ENCODE data around the gene ARHGEF26.

The ARHGEF26 gene

DNA sequence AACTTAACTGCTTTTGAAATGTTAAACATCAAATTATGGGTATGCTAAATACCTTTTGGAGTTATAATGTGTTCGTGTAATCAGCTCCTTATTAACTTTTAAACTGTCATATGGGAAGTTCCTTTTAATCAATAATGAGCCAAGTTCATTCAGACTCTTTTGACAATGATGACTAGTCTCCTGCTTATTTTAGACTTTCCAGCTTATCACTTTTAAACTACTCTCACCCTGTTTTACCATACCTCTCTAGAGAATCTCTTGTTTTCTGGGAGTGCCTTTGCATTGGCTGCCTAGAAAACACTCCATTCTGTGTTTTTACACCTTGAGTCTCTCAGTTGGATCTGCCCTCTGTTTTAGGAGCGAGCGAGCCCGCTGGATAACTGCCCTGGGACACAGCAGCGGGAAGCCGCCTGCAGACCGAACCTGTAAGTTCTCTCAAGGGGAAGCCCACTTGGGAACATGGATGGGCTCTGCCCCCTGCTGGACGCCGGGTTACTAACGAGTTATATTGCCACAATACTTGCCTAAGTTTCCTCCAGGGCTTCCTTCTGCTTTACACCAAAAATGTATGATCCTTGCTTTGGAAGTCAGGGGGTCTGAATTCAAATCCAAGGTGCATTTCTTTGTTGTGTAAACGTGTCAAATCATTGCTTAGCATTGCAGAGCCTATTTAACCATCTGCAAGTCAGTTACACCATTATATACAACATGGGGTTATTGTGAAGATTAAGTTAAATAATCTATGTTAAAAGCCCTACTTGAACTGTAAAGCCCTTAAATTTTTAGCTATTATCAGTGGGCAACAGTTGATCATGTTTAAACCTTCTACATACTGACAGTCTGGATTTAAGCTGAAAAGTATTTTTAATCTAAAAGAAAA is 131.8 kb downstream of the ARHGEF26 start:
- H3K9ac ChIP-seq (ENCODE audit: low read depth, low read length) = no peak overlapping the region
- H3K27me3 ChIP-seq (ENCODE audit: insufficient read depth, low read length) = no peaks in the 10 kb centered on the region
- H3K4me3 ChIP-seq (ENCODE audit: low read length) = no peak overlapping the region
- 12% methylated on average over 11 of the region's 11 CpGs for WGBS
- H3K27ac ChIP-seq (ENCODE audit: low read depth, low read length) = no peak overlapping the region
- peaks cover 4% of the 10 kb centered on the region for H3K4me1 ChIP-seq (ENCODE audit: insufficient read depth, low read length)
- H3K36me3 ChIP-seq (ENCODE audit: insufficient read depth, low read length) = peaks cover 51% of the 10 kb centered on the region
- no peaks in the 10 kb centered on the region for H3K9me3 ChIP-seq (ENCODE audit: insufficient read depth, low read depth, low read length)

DNA sequence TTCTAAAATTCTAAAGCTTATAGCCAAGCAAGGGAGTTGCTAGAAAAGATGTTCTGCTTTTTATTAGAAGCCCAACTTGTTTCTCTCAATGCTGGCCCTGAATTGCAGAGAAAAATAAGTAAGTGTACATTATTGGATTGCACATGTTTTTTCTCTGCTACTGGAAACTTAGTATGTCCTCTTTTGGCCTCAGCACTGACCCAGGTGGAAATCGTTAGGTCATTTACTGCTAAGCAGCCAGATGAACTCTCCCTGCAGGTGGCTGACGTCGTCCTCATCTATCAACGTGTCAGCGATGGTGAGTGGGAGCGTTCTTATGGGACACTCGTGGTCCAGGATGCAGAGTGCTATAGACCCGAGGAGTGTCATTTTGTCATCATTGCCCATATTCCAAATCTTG is 133.3 kb downstream of the ARHGEF26 start:
- no peak overlapping the region for H3K27ac ChIP-seq (ENCODE audit: low read depth, low read length)
- WGBS = 92% methylated on average over 8 of the region's 8 CpGs
- no peaks in the 10 kb centered on the region for H3K27me3 ChIP-seq (ENCODE audit: insufficient read depth, low read length)
- H3K4me3 ChIP-seq (ENCODE audit: low read length) = no peak overlapping the region
- H3K36me3 ChIP-seq (ENCODE audit: insufficient read depth, low read length) = peaks cover 67% of the 10 kb centered on the region
- peaks cover 5% of the 10 kb centered on the region; the same call in 1 of the 2 replicates for H3K9me3 ChIP-seq (ENCODE audit: insufficient read depth, low read depth, low read length)
- no peaks in the 10 kb centered on the region for H3K4me1 ChIP-seq (ENCODE audit: insufficient read depth, low read length)
- no peak overlapping the region for H3K9ac ChIP-seq (ENCODE audit: low read depth, low read length)

DNA sequence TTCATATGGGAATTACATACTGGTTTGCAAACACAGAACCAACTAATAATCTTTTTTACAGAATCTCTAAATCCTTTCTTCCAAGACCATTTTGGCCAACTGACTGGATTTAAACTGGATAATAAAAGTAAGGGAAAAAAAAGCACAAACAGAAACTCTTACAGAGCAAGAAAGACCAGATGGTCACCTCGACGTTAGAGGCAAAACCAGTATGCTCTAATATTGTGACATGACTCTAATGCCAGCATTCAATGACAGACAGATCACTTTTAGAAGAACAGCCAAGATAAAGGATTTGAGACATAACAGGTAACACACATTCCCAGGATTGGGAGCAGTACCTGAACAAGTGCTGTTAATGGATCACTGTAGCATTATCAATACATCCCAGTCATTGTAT is 152.2 kb downstream of the ARHGEF26 start:
- H3K9me3 ChIP-seq (ENCODE audit: insufficient read depth, low read depth, low read length) = peaks cover 4% of the 10 kb centered on the region; the same call in 1 of the 2 replicates
- no peaks in the 10 kb centered on the region for H3K4me1 ChIP-seq (ENCODE audit: insufficient read depth, low read length)
- 92% methylated on average over 2 of the region's 2 CpGs for WGBS
- H3K27ac ChIP-seq (ENCODE audit: low read depth, low read length) = no peak overlapping the region
- peaks cover 99% of the 10 kb centered on the region for H3K36me3 ChIP-seq (ENCODE audit: insufficient read depth, low read length)
- no peak overlapping the region for H3K9ac ChIP-seq (ENCODE audit: low read depth, low read length)
- H3K4me3 ChIP-seq (ENCODE audit: low read length) = no peak overlapping the region
- H3K27me3 ChIP-seq (ENCODE audit: insufficient read depth, low read length) = no peaks in the 10 kb centered on the region

DNA sequence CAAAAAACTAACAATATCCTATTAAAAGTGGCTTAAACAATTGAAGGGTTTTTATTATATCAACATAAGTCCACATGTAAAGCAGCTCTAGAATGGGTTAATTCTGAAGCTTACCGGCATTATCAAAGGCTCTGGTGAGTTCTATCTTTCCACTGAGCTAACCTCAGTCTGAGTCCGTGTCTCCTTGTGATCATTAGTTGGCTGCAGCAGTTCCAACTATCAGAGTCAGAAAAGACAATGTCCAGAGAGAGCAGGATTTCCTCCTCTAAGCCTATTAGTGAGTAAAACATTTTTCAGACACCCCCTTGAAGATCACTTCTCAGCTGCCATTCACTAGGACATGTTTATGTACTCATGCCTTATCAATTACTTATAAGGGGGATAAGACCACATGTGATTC is 153.2 kb downstream of the ARHGEF26 start:
- H3K9ac ChIP-seq (ENCODE audit: low read depth, low read length) = no peak overlapping the region
- H3K36me3 ChIP-seq (ENCODE audit: insufficient read depth, low read length) = peaks cover 99% of the 10 kb centered on the region
- H3K4me3 ChIP-seq (ENCODE audit: low read length) = no peak overlapping the region
- WGBS = 90% methylated on average over 2 of the region's 2 CpGs
- H3K9me3 ChIP-seq (ENCODE audit: insufficient read depth, low read depth, low read length) = no peaks in the 10 kb centered on the region; the same call in 1 of the 2 replicates
- H3K4me1 ChIP-seq (ENCODE audit: insufficient read depth, low read length) = no peaks in the 10 kb centered on the region
- no peak overlapping the region for H3K27ac ChIP-seq (ENCODE audit: low read depth, low read length)
- H3K27me3 ChIP-seq (ENCODE audit: insufficient read depth, low read length) = no peaks in the 10 kb centered on the region

DNA sequence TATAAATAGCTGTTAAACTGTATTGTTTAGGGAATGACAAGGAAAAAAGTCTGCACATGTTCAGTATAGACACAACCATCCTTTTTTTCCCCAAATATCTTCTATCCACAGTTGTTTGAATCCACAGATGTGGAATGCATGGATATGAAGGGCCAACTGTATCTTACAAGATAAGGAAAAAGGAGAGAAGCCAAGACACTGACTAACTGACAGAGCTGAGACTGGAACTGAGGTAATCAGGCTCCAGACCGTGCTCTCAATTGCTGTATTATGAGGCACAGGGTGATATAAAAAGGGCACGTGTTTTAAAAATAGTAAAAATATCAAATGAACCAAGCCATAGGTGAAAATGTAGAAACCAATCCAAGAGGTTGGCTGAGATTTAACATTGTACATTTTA is 154.1 kb downstream of the ARHGEF26 start:
- no peak overlapping the region for H3K27ac ChIP-seq (ENCODE audit: low read depth, low read length)
- no peaks in the 10 kb centered on the region for H3K4me1 ChIP-seq (ENCODE audit: insufficient read depth, low read length)
- peaks cover 99% of the 10 kb centered on the region for H3K36me3 ChIP-seq (ENCODE audit: insufficient read depth, low read length)
- H3K27me3 ChIP-seq (ENCODE audit: insufficient read depth, low read length) = no peaks in the 10 kb centered on the region
- H3K9me3 ChIP-seq (ENCODE audit: insufficient read depth, low read depth, low read length) = no peaks in the 10 kb centered on the region; the same call in 1 of the 2 replicates
- no peak overlapping the region for H3K4me3 ChIP-seq (ENCODE audit: low read length)
- 98% methylated on average over 2 of the region's 2 CpGs for WGBS
- H3K9ac ChIP-seq (ENCODE audit: low read depth, low read length) = no peak overlapping the region

DNA sequence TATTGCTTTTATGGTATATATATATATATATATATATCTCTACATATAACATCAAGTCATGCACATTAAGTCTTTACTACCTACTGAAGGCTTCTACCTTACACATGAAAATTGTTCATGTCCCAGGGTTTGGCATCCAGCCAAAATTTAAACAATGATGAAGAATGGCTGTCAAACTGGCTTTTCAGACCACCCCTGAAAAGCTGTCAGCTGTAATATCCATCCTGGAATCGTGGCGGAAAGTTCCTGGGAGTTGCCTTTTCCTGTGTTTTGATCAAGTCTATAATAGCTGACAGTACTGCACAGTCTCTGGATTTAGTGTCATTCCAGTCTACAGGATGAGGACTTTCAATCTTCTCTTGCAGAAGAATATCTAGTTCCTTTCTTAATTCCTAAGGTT is 154.8 kb downstream of the ARHGEF26 start:
- Histone ChIP-seq H3K4me3 (ENCODE audit: low read length) (no peak overlapping the region), H3K9ac (ENCODE audit: low read depth, low read length) (no peak overlapping the region), H3K4me1 (ENCODE audit: insufficient read depth, low read length) (no peaks in the 10 kb centered on the region), H3K27ac (ENCODE audit: low read depth, low read length) (no peak overlapping the region), H3K27me3 (ENCODE audit: insufficient read depth, low read length) (no peaks in the 10 kb centered on the region), H3K36me3 (ENCODE audit: insufficient read depth, low read length) (peaks cover 100% of the 10 kb centered on the region), H3K9me3 (ENCODE audit: insufficient read depth, low read depth, low read length) (no peaks in the 10 kb centered on the region)
- 96% methylated on average over 2 of the region's 2 CpGs for WGBS

DNA sequence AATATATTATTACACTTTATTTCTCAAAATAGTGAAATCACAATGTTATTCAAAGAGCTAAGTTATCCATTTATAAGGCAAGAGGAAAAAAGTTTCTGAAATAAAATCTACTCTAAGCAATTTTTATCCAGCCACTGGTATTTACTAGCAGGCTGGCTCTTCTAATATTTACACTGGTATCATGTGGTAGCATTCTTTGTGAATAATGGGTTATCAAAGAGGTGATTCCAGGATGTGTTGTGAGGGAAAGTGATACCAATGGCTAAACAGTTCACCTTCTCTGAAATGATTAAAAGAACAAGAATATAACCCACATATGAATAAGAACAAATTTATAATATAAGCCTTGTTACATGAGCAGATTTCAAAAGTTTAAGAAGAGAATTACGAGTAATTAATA is 159.0 kb downstream of the ARHGEF26 start:
- Histone ChIP-seq H3K36me3 (ENCODE audit: insufficient read depth, low read length) (peaks cover 100% of the 10 kb centered on the region), H3K27me3 (ENCODE audit: insufficient read depth, low read length) (no peaks in the 10 kb centered on the region), H3K27ac (ENCODE audit: low read depth, low read length) (no peak overlapping the region), H3K9ac (ENCODE audit: low read depth, low read length) (no peak overlapping the region), H3K4me3 (ENCODE audit: low read length) (no peak overlapping the region), H3K4me1 (ENCODE audit: insufficient read depth, low read length) (no peaks in the 10 kb centered on the region), H3K9me3 (ENCODE audit: insufficient read depth, low read depth, low read length) (no peaks in the 10 kb centered on the region)
- no CpG with 5 or more reads among the region's 1 CpG for WGBS

DNA sequence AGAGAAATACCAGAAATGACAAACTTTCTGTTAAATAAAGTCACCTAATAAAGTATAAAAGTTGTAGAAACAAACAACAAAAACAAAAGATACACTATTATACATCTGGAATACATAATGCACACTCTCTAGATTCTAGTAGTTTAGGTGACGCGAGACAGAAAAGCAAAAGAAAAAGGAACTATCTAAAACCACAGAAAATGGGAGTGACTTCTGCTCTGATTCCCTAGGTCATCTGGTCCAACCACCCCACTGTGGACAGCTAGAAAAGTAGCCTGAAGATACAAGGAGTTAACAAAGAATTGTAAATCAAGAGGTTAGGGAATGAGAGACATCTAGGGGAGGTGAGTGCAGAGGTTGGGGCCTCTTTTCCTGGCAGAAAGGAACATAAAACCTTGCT is 164.0 kb downstream of the ARHGEF26 start:
- H3K4me1 ChIP-seq (ENCODE audit: insufficient read depth, low read length) = no peaks in the 10 kb centered on the region
- no peak overlapping the region for H3K27ac ChIP-seq (ENCODE audit: low read depth, low read length)
- no peaks in the 10 kb centered on the region for H3K9me3 ChIP-seq (ENCODE audit: insufficient read depth, low read depth, low read length)
- H3K27me3 ChIP-seq (ENCODE audit: insufficient read depth, low read length) = no peaks in the 10 kb centered on the region
- H3K36me3 ChIP-seq (ENCODE audit: insufficient read depth, low read length) = peaks cover 100% of the 10 kb centered on the region
- H3K9ac ChIP-seq (ENCODE audit: low read depth, low read length) = no peak overlapping the region
- 92% methylated on average over 2 of the region's 2 CpGs for WGBS
- no peak overlapping the region for H3K4me3 ChIP-seq (ENCODE audit: low read length)

DNA sequence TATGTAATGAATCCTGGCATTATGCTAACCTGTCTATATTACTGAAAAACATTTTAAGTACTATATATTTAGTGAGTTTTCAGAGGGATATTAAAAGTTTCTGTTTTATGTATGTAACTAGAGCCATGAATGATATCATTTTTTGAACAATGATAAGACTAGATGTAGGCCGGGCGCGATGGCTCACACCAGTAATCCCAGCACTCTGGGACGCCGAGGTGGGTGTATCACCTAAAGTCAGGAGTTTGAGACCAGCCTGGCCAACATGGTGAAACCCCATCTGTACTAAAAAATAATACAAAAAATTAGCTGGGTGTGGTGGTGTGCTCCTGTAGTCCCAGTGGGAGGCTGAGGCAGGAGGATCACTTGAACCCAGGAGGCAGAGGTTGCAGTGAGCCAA is 169.0 kb downstream of the ARHGEF26 start:
- Histone ChIP-seq H3K36me3 (ENCODE audit: insufficient read depth, low read length) (peaks cover 97% of the 10 kb centered on the region), H3K27ac (ENCODE audit: low read depth, low read length) (no peak overlapping the region)
- WGBS = 99% methylated on average over 5 of the region's 5 CpGs

DNA sequence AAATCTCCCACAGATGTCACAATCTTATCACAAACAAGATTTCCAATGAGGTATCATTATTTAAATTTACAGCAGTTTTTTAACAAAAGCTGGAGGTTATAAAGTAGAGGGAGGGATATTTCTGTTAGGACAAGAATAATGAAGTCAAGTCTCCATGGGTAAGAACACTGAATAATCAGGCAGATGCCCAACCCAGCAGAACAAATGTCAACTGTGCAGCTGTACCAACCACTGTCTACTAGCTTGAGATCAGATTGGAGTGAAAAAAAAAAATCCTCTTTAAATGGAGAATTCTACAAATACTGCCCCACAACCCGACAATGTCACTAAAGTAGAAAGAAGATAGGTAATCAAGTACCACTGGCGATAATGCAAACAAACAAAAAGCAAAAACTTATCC is 172.8 kb downstream of the ARHGEF26 start:
- no peak overlapping the region for H3K27ac ChIP-seq (ENCODE audit: low read depth, low read length)
- H3K4me1 ChIP-seq (ENCODE audit: insufficient read depth, low read length) = no peaks in the 10 kb centered on the region
- no peaks in the 10 kb centered on the region for H3K9me3 ChIP-seq (ENCODE audit: insufficient read depth, low read depth, low read length)
- H3K27me3 ChIP-seq (ENCODE audit: insufficient read depth, low read length) = no peaks in the 10 kb centered on the region
- no peak overlapping the region for H3K9ac ChIP-seq (ENCODE audit: low read depth, low read length)
- WGBS = 89% methylated on average over 2 of the region's 2 CpGs
- H3K4me3 ChIP-seq (ENCODE audit: low read length) = no peak overlapping the region
- H3K36me3 ChIP-seq (ENCODE audit: insufficient read depth, low read length) = peaks cover 94% of the 10 kb centered on the region

More for the DNA sequence above, 169.0 kb downstream of the ARHGEF26 start:
- Histone ChIP-seq H3K4me1 (ENCODE audit: insufficient read depth, low read length) (no peaks in the 10 kb centered on the region), H3K27me3 (ENCODE audit: insufficient read depth, low read length) (no peaks in the 10 kb centered on the region), H3K4me3 (ENCODE audit: low read length) (no peak overlapping the region), H3K9ac (ENCODE audit: low read depth, low read length) (no peak overlapping the region), H3K9me3 (ENCODE audit: insufficient read depth, low read depth, low read length) (no peaks in the 10 kb centered on the region)

DNA sequence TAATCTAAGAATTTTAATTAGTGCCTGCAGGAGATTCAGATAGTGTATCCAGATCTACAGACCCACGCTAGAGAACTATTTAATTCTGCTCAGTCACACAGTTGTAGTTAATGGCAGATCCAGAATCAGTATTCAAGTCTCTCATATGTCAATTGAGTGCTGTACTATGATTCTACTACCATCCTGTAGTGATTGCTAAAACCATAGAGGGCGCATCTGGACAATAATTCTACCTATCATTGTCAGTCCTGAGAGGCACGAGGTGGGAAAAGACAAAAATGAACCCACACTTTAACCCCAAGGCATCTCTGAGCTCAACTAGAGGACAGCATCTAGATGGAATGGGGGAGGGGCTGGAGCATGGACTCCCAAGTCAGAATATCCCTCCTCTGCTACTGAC is 180.4 kb downstream of the ARHGEF26 start:
- Histone ChIP-seq H3K4me1 (ENCODE audit: insufficient read depth, low read length) (no peaks in the 10 kb centered on the region), H3K36me3 (ENCODE audit: insufficient read depth, low read length) (peaks cover 100% of the 10 kb centered on the region), H3K9me3 (ENCODE audit: insufficient read depth, low read depth, low read length) (no peaks in the 10 kb centered on the region), H3K9ac (ENCODE audit: low read depth, low read length) (no peak overlapping the region), H3K27ac (ENCODE audit: low read depth, low read length) (no peak overlapping the region), H3K27me3 (ENCODE audit: insufficient read depth, low read length) (no peaks in the 10 kb centered on the region), H3K4me3 (ENCODE audit: low read length) (no peak overlapping the region)
- 95% methylated on average over 3 of the region's 3 CpGs for WGBS
